Transverse colon (tissue), 3 donors: ENCODE measurements around the gene CIT.

Source experiments
- EP300 ChIP-seq: sonication (generic); formaldehyde crosslinking; IDR thresholded peaks from one replicate; pipeline ENCODE4 v1.6.1; 2017; ENCODE audit warnings: antibody characterized with exemption, low read depth
- POLR2A ChIP-seq: fragments of 450-650 bp; IDR thresholded peaks from one replicate; pipeline ENCODE4 v1.6.1; 2016; ENCODE audit warnings: antibody characterized with exemption, mild to moderate bottlenecking, moderate library complexity
- TF ChIP-seq, protein P1 (sequence below), 5 experiments: fragments of 200-600 bp in 3 of 5; fragments of 450-650 bp in 2 of 5; sonication (generic) in 3 of 5; IDR thresholded peaks; 1 replicate in 2 of 5; 2 replicates in 3 of 5; pipeline ENCODE4 v1.5.1; 2016 to 2017; ENCODE audit warnings: antibody characterized with exemption in 5 of 5, inconsistent platforms in 3 of 5, mild to moderate bottlenecking in 2 of 5, moderate library complexity in 1 of 5

- TF ChIP-seq, protein P1, sequence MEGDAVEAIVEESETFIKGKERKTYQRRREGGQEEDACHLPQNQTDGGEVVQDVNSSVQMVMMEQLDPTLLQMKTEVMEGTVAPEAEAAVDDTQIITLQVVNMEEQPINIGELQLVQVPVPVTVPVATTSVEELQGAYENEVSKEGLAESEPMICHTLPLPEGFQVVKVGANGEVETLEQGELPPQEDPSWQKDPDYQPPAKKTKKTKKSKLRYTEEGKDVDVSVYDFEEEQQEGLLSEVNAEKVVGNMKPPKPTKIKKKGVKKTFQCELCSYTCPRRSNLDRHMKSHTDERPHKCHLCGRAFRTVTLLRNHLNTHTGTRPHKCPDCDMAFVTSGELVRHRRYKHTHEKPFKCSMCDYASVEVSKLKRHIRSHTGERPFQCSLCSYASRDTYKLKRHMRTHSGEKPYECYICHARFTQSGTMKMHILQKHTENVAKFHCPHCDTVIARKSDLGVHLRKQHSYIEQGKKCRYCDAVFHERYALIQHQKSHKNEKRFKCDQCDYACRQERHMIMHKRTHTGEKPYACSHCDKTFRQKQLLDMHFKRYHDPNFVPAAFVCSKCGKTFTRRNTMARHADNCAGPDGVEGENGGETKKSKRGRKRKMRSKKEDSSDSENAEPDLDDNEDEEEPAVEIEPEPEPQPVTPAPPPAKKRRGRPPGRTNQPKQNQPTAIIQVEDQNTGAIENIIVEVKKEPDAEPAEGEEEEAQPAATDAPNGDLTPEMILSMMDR (IDR thresholded peaks at IDR 0.05), result peak; percentile 67 to 82 (median 76)
- TF ChIP-seq POLR2A, result no peak
- no peak for TF ChIP-seq EP300
These were observed 96.2 kb downstream of the CIT start for GRCh38 chr12:119780786-119781434.
